Nephron progenitor cell (in vitro differentiated cells): Measurements from ENCODE around the gene CREB5.

ENCODE experiments used
- DNase-seq: peaks from one replicate; pipeline ENCODE4 v3.0.0; 2021
- H3K27ac Mint-ChIP-seq: 2 replicates; pipeline ENCODE4 v1.8.0; 2021; ENCODE audit warnings: mild to moderate bottlenecking, moderate library complexity, mixed read lengths
- H3K27me3 Mint-ChIP-seq: 2 replicates; pipeline ENCODE4 v1.8.0; 2021; ENCODE audit warnings: mild to moderate bottlenecking, low read depth, mixed read lengths; ENCODE audit not compliant: poor library complexity
- H3K36me3 Mint-ChIP-seq: 2 replicates; pipeline ENCODE4 v1.8.0; 2021; ENCODE audit warnings: low read depth, mixed read lengths
- H3K4me1 Mint-ChIP-seq: 2 replicates; pipeline ENCODE4 v1.8.0; 2021; ENCODE audit warnings: mixed read lengths
- H3K4me3 Mint-ChIP-seq: 2 replicates; pipeline ENCODE4 v1.8.0; 2021; ENCODE audit warnings: mild to moderate bottlenecking, moderate library complexity, mixed read lengths
- H3K9me3 Mint-ChIP-seq: 2 replicates; pipeline ENCODE4 v1.8.0; 2021; ENCODE audit warnings: mild to moderate bottlenecking, moderate library complexity, mixed read lengths
- TF ChIP-seq, protein P1 (sequence below): fragments of 200-600 bp; sonication (generic); IDR thresholded peaks from 2 replicates; pipeline ENCODE4 v1.5.0; 2021; ENCODE audit warnings: antibody characterized with exemption

The CREB5 gene

DNA sequence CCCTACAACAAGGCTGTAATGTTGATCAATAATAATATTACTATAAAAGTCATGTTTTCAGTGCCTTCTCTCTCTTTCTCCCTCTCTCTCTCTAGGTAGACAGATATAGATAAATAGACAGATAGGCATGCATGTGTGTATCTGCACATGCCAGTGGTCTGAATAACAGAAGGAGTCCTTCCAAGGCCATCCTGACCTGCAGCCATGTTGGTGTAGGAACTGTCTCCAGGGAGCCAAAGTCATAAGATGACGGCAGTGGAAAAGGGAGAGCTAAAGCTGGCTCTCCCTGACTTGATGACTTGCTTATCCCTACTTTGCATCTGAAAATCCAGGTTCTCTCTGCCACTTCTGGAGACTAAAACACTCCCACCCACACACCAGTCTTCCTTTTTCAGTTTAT is 432.8 kb downstream of the CREB5 start:
- peaks cover 8% of the 10 kb centered on the region for H3K9me3 Mint-ChIP-seq
- no peaks in the 10 kb centered on the region for H3K36me3 Mint-ChIP-seq
- no peak overlapping the region for H3K4me3 Mint-ChIP-seq
- TF ChIP-seq, protein P1, sequence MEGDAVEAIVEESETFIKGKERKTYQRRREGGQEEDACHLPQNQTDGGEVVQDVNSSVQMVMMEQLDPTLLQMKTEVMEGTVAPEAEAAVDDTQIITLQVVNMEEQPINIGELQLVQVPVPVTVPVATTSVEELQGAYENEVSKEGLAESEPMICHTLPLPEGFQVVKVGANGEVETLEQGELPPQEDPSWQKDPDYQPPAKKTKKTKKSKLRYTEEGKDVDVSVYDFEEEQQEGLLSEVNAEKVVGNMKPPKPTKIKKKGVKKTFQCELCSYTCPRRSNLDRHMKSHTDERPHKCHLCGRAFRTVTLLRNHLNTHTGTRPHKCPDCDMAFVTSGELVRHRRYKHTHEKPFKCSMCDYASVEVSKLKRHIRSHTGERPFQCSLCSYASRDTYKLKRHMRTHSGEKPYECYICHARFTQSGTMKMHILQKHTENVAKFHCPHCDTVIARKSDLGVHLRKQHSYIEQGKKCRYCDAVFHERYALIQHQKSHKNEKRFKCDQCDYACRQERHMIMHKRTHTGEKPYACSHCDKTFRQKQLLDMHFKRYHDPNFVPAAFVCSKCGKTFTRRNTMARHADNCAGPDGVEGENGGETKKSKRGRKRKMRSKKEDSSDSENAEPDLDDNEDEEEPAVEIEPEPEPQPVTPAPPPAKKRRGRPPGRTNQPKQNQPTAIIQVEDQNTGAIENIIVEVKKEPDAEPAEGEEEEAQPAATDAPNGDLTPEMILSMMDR, result no peak
- DNase-seq, result no peak
- no peak overlapping the region for H3K27ac Mint-ChIP-seq
- H3K4me1 Mint-ChIP-seq, result peaks cover 23% of the 10 kb centered on the region
- peaks cover 4% of the 10 kb centered on the region for H3K27me3 Mint-ChIP-seq

DNA sequence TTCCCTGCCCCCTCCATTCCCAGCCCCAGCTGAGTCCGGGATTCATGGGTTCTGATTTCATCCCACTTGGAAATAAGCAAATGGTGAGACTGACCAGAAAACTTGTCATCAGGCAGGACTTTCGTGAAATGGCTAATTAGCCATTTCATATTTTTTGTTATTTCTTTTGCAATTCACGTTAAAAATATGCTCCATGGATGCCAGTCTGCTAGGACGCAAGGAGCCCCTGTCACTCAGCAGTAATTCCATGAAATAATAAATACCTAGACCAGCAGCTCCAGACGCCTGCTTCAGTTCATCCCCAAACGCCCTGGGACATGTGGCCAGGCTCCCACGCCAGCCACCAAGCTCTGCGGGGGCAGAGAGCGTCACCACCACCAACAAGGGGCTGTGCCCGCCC is 434.9 kb downstream of the CREB5 start:
- no peaks in the 10 kb centered on the region for H3K36me3 Mint-ChIP-seq
- H3K4me1 Mint-ChIP-seq, result peaks cover 33% of the 10 kb centered on the region
- no peak overlapping the region for H3K4me3 Mint-ChIP-seq
- TF ChIP-seq, protein P1, result no peak
- H3K27me3 Mint-ChIP-seq, result peaks cover 8% of the 10 kb centered on the region
- H3K9me3 Mint-ChIP-seq, result peaks cover 8% of the 10 kb centered on the region
- no peak overlapping the region for H3K27ac Mint-ChIP-seq
- no peak for DNase-seq

- TF ChIP-seq, protein P1, result no peak
- H3K4me3 Mint-ChIP-seq, result no peak overlapping the region
- DNase-seq, result no peak
These were observed 435.4 kb downstream of the CREB5 start for GRCh38 chr7:28847681-28848080.

DNA sequence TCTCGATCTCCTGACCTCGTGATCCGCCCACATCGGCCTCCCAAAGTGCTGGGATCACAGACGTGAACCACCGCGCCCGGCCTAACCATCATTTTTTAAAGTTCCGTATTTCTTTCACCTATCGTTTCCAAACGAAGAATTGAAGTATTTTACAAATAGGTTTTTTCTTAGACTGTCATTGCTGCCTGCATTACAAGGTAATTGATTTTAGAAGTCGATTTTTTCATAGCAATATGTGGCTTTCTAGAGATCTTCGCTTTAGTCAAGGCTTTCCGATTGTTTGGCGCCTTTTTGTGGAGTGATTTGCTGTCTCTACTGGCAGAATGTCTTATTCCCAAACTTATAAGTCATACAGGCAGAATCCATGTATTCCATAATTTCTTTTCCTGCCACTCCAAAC is 436.6 kb downstream of the CREB5 start:
- peaks cover 18% of the 10 kb centered on the region for H3K27me3 Mint-ChIP-seq
- H3K27ac Mint-ChIP-seq, result no peak overlapping the region
- H3K4me1 Mint-ChIP-seq, result peaks cover 32% of the 10 kb centered on the region
- DNase-seq, result no peak
- TF ChIP-seq, protein P1, result no peak
- H3K36me3 Mint-ChIP-seq, result no peaks in the 10 kb centered on the region
- no peak overlapping the region for H3K4me3 Mint-ChIP-seq
- peaks cover 8% of the 10 kb centered on the region for H3K9me3 Mint-ChIP-seq

More at GRCh38 chr7:28847681-28848080, 435.4 kb downstream of the CREB5 start:
- H3K4me1 Mint-ChIP-seq, result peaks cover 29% of the 10 kb centered on the region
- peaks cover 8% of the 10 kb centered on the region for H3K9me3 Mint-ChIP-seq
- H3K36me3 Mint-ChIP-seq, result no peaks in the 10 kb centered on the region
- H3K27ac Mint-ChIP-seq, result no peak overlapping the region
- peaks cover 11% of the 10 kb centered on the region for H3K27me3 Mint-ChIP-seq

GRCh38 chr7:28850699-28851098 is 438.4 kb downstream of the CREB5 start:
- H3K27me3 Mint-ChIP-seq, result peaks cover 15% of the 10 kb centered on the region
- DNase-seq, result no peak
- no peak overlapping the region for H3K4me3 Mint-ChIP-seq
- H3K27ac Mint-ChIP-seq, result no peak overlapping the region
- H3K36me3 Mint-ChIP-seq, result no peaks in the 10 kb centered on the region
- peaks cover 33% of the 10 kb centered on the region for H3K4me1 Mint-ChIP-seq
- TF ChIP-seq, protein P1, result no peak
- peaks cover 4% of the 10 kb centered on the region for H3K9me3 Mint-ChIP-seq

DNA sequence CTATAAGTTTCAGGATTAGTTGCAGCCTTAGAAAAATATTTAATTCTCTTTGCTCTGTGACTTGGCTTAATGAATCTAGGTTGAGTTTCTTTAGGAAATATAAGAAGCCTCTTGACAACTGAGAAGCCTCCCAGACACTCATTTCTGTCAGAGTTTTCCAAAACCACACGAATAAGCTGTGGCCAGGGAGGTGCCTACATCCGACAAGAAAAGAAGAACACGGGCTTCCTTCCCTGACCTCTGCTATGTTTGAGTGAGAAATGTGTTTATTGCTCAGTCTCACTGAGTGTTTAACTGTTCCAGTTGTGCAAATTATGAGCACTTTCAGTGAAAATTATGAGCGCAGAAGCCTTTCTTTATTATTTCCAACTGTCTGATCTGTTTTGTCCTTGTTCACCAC is 440.8 kb downstream of the CREB5 start:
- peaks cover 45% of the 10 kb centered on the region for H3K4me1 Mint-ChIP-seq
- peak overlapping the region; percentile 81 for H3K4me3 Mint-ChIP-seq

More for the DNA sequence above, 440.8 kb downstream of the CREB5 start:
- Mint-ChIP-seq H3K27ac (no peak overlapping the region), H3K9me3 (no peaks in the 10 kb centered on the region), H3K27me3 (peaks cover 15% of the 10 kb centered on the region), H3K36me3 (no peaks in the 10 kb centered on the region)
- TF ChIP-seq, protein P1, result no peak
- no peak for DNase-seq
